SK-N-SH (cell line): ENCODE data around the gene AP2S1. TPM values are rescaled to one million over a fixed set of nuclear protein-coding genes. Genes with fewer than 3 reads are reported as not detected.

Experiments
- CTCF ChIA-PET: fragments of 300-600, 350-600 bp; formaldehyde crosslinking; extraction: SDS; loops from one replicate; lab custom pipeline; 2021; lab: Yijun Ruan, JAX
- POLR2A ChIA-PET: fragments of 350-600 bp; sonication (Branson Sonifier 250); formaldehyde crosslinking; extraction: SDS; loops from one replicate; lab custom pipeline; 2020; ENCODE audit warnings: antibody characterized with exemption, inconsistent platforms; lab: Yijun Ruan, JAX
- DNase-seq: peaks from one replicate; pipeline ENCODE4 v3.0.0; 2012
- H2AFZ ChIP-seq: fragments of 200-600 bp; sonication (generic); 2 replicates; pipeline ENCODE4 v1.8.1; 2016; ENCODE audit warnings: antibody characterized with exemption, mild to moderate bottlenecking, low read depth
- H3F3A ChIP-seq: fragments of 200-600 bp; sonication (generic); replicated peaks from 2 replicates; pipeline ENCODE3; 2016; ENCODE audit warnings: antibody characterized with exemption, mild to moderate bottlenecking; ENCODE audit not compliant: insufficient read depth
- H3K27ac ChIP-seq, 2 experiments: fragments of 200-500 bp in 1 of 2; fragments of 200-600 bp in 1 of 2; sonication (Bioruptor generic) in 1 of 2; sonication (generic), shearing (Covaris generic) in 1 of 2; 2 replicates each; pipeline versions ENCODE4 v1.5.1 to v1.6.1; 2014 to 2016; ENCODE audit warnings: low read depth in 2 of 2, inconsistent platforms in 1 of 2, low read length in 1 of 2, mild to moderate bottlenecking in 1 of 2, mixed read lengths in 1 of 2
- H3K27me3 ChIP-seq: fragments of 200-600 bp; sonication (generic), shearing (Covaris generic); 2 replicates; pipeline ENCODE4 v1.6.1; 2016; ENCODE audit warnings: mixed run types; ENCODE audit not compliant: insufficient read depth
- H3K36me3 ChIP-seq, 2 experiments: fragments of 200-500 bp in 1 of 2; fragments of 200-600 bp in 1 of 2; sonication (Bioruptor generic) in 1 of 2; sonication (generic) in 1 of 2; replicated peaks in 1 of 2; 2 replicates each; pipeline versions ENCODE3 to v1.5.1; 2014 to 2016; ENCODE audit warnings: low read length in 1 of 2, mild to moderate bottlenecking in 1 of 2; ENCODE audit not compliant: insufficient read depth in 2 of 2, control insufficient read depth in 1 of 2
- H3K4me1 ChIP-seq, 2 experiments: fragments of 200-500 bp in 1 of 2; fragments of 200-600 bp in 1 of 2; sonication (Bioruptor generic) in 1 of 2; sonication (generic), shearing (Covaris generic) in 1 of 2; 2 replicates each; pipeline versions ENCODE4 v1.5.1 to v1.6.1; 2014 to 2016; ENCODE audit warnings: low read depth in 1 of 2, low read length in 1 of 2, mixed run types in 1 of 2; ENCODE audit not compliant: insufficient read depth in 2 of 2, control insufficient read depth in 1 of 2
- H3K4me2 ChIP-seq: fragments of 200-600 bp; sonication (generic), shearing (Covaris generic); 2 replicates; pipeline ENCODE4 v1.6.1; 2017; ENCODE audit warnings: mixed run types
- H3K4me3 ChIP-seq, 2 experiments: fragments of 200-500 bp in 1 of 2; fragments of 200-600 bp in 1 of 2; sonication (Bioruptor generic) in 1 of 2; sonication (generic), shearing (Covaris generic) in 1 of 2; 2 replicates each; pipeline versions ENCODE4 v1.5.1 to v1.8.1; 2014 to 2016; ENCODE audit warnings: low read depth in 2 of 2, inconsistent platforms in 1 of 2, low read length in 1 of 2, mild to moderate bottlenecking in 1 of 2, mixed read lengths in 1 of 2, moderate library complexity in 1 of 2
- H3K79me2 ChIP-seq: fragments of 200-600 bp; sonication (generic); 2 replicates; pipeline ENCODE4 v1.8.1; 2017; ENCODE audit warnings: mild to moderate bottlenecking; ENCODE audit not compliant: insufficient read depth
- H3K9ac ChIP-seq: fragments of 200-600 bp; sonication (generic); 2 replicates; pipeline ENCODE4 v1.6.1; 2017; ENCODE audit warnings: mixed run types
- H3K9me2 ChIP-seq: fragments of 200-600 bp; sonication (generic); 2 replicates; pipeline ENCODE4 v1.6.1; 2017; ENCODE audit warnings: mixed run types
- H3K9me3 ChIP-seq: fragments of 200-600 bp; sonication (generic); 2 replicates; pipeline ENCODE4 v1.6.1; 2017; ENCODE audit warnings: mixed run types, mild to moderate bottlenecking, moderate library complexity
- H4K20me1 ChIP-seq: fragments of 200-600 bp; sonication (generic); 2 replicates; pipeline ENCODE4 v1.6.1; 2017; ENCODE audit warnings: mild to moderate bottlenecking, mixed run types; ENCODE audit not compliant: insufficient read depth
- CHD2 ChIP-seq: fragments of 150-350 bp; IDR thresholded peaks from 2 replicates; pipeline ENCODE4 v1.6.1; 2018; ENCODE audit warnings: low read length; ENCODE audit not compliant: partially characterized antibody
- EP300 ChIP-seq, 2 experiments: IDR thresholded peaks; 2 replicates each; pipeline versions ENCODE4 v1.4.0 to v1.6.1; 2012; ENCODE audit warnings: borderline replicate concordance in 1 of 2, low read depth in 1 of 2, low read length in 1 of 2
- EZH2phosphoT487 ChIP-seq: fragments of 200-600 bp; sonication (generic); IDR thresholded peaks from 2 replicates; pipeline ENCODE4 v1.6.1; 2017; ENCODE audit warnings: low read depth, mixed run types, mild to moderate bottlenecking, antibody characterized with exemption, moderate library complexity, borderline replicate concordance
- FOXM1 ChIP-seq: IDR thresholded peaks from 2 replicates; pipeline ENCODE4 v1.4.0; 2012; ENCODE audit warnings: low read depth, mild to moderate bottlenecking
- MEF2A ChIP-seq: IDR thresholded peaks from 2 replicates; pipeline ENCODE4 v1.4.0; 2012; ENCODE audit warnings: low read depth, borderline replicate concordance
- PBX3 ChIP-seq: IDR thresholded peaks from 2 replicates; pipeline ENCODE4; 2012
- SMC3 ChIP-seq: IDR thresholded peaks from 2 replicates; pipeline ENCODE4 v1.6.1; 2012; ENCODE audit warnings: low read depth, low read length, improper control_type of control experiment
- TAF1 ChIP-seq: IDR thresholded peaks from 2 replicates; pipeline ENCODE4 v1.6.1; 2012; ENCODE audit warnings: low read depth, mild to moderate bottlenecking, low read length, moderate library complexity, borderline replicate concordance
- USF2 ChIP-seq: fragments of 150-350 bp; IDR thresholded peaks from 2 replicates; pipeline ENCODE4 v1.6.1; 2017; ENCODE audit warnings: antibody characterized with exemption, low read length, low read depth, borderline replicate concordance
- WGBS: methylation state at CpG from one replicate; pipeline ENCODE4 v1.1.6; 2017; ENCODE audit warnings: low lambda C conversion rate; 5-methylcytosine and 5-hydroxymethylcytosine counted together
- polyA plus RNA-seq, 3 experiments: library from polyadenylated mRNA; depleted of rRNA; stranded (reverse); fragments of >200 nt; gene quantifications; 2 replicates each; pipeline ENCODE4 v1.2.3, GENCODE V29; 2012

Gene AP2S1
- polyA plus RNA-seq, 1 of the 3 experiments (the other 2 are of a cell fraction) = 565 TPM

- no peak overlapping the region for H2AFZ ChIP-seq
- H3K27ac ChIP-seq = no peak overlapping the region
- H3K9ac ChIP-seq = no peak overlapping the region
- DNase-seq = no peak
- H3K9me3 ChIP-seq = no peaks in the 10 kb centered on the region
- H3F3A ChIP-seq = peaks cover 31% of the 10 kb centered on the region
- H4K20me1 ChIP-seq = peaks cover 13% of the 10 kb centered on the region
- POLR2A ChIA-PET = no interaction called here
- H3K79me2 ChIP-seq = peaks cover 72% of the 10 kb centered on the region
- no peak for TF ChIP-seq EP300 (IDR thresholded peaks at IDR 0.05; ENCODE audit: borderline replicate concordance in 1 of 2, low read depth in 1 of 2, low read length in 1 of 2)
- H3K4me2 ChIP-seq = no peak overlapping the region
- H3K27me3 ChIP-seq = no peaks in the 10 kb centered on the region
- no peak overlapping the region for H3K4me3 ChIP-seq
- peaks cover 0 to 11% of the 10 kb centered on the region in 2 experiments; a peak in 2 of 4 replicates for H3K4me1 ChIP-seq
- WGBS = 97% methylated on average over 19 of the region's 19 CpGs
- H3K9me2 ChIP-seq = no peaks in the 10 kb centered on the region
- peaks cover 5 to 8% of the 10 kb centered on the region in 2 experiments for H3K36me3 ChIP-seq
- CTCF ChIA-PET = interaction anchor here (0.6 to 11.8 kb wide), 4 partner anchors 91 to 167 kb away, joined by 3 to 170 read pairs (median 4); no protein-coding TSS in a partner anchor
Observed at GRCh38 chr19:46845959-46846459, 4.6 kb downstream of the AP2S1 start.

GRCh38 chr19:46844067-46844489, 6.6 kb downstream of the AP2S1 start:
- Histone ChIP-seq H3K9me3 (no peaks in the 10 kb centered on the region), H3K4me1 (peaks cover 0 to 5% of the 10 kb centered on the region in 2 experiments; a peak in 2 of 4 replicates), H2AFZ (no peak overlapping the region), H3K79me2 (peaks cover 80% of the 10 kb centered on the region), H3K27ac (no peak overlapping the region), H3K9me2 (no peaks in the 10 kb centered on the region), H3K4me2 (no peak overlapping the region), H3K9ac (no peak overlapping the region), H3K36me3 (peaks cover 10 to 18% of the 10 kb centered on the region in 2 experiments), H3K4me3 (no peak overlapping the region), H3K27me3 (no peaks in the 10 kb centered on the region), H4K20me1 (peaks cover 13% of the 10 kb centered on the region), H3F3A (peaks cover 29% of the 10 kb centered on the region)
- no peak for DNase-seq
- CTCF ChIA-PET = interaction anchor here (0.5 to 11.8 kb wide), 10 partner anchors 13 to 288 kb away, joined by 3 to 170 read pairs (median 3); no protein-coding TSS in a partner anchor
- 91% methylated on average over 9 of the region's 9 CpGs for WGBS
- TF ChIP-seq PBX3 (no peak), USF2 (no peak), SMC3 (no peak), EZH2phosphoT487 (no peak), FOXM1 (no peak), CHD2 (no peak), MEF2A (no peak), TAF1 (no peak)
- POLR2A ChIA-PET = no interaction called here
